Measurements from ENCODE around the gene TIMM17A.
A peak's percentile ranks its signal among the peaks of the same experiment; 100 is the strongest.
"Not testable (repeated sequence)": the region's sequence is repeated elsewhere in the genome, so short reads cannot be mapped to it uniquely, and the experiment has no call there.

TIMM17A gene

DNA sequence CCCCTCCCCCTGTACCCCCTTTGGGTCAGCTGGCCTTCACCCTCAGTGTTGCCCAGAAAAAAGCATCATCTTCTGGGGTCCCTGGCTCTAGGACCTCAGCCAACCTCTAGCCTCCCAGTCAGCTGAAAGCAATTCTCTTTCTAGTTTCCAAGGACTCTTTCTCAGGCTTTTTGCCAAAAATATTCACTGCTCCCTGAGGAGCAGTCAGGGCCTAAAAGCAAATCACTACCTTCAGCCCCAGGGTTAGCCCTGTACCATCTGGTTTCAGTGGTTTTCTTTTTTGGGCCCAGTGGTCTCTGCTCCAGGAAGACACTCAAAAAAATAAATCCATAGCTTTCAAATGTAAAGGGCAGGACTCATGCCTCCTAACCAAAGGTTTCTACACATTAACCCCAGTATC, 5.8 kb upstream of the TIMM17A start:
- TF ChIP-seq Cebpa-rat (IDR thresholded peaks at IDR 0.05), result no peak
- peaks cover 40% of the 10 kb centered on the region for H3K27me3 ChIP-seq
- H3K4me2 ChIP-seq, result peak overlapping the region; percentile 23; the same call in 1 of the 2 replicates
- H3K27ac ChIP-seq, result no peak overlapping the region
- peaks cover 15% of the 10 kb centered on the region for H3K4me1 ChIP-seq
- H4K20me1 ChIP-seq, result no peaks in the 10 kb centered on the region
- H3K36me3 ChIP-seq, result no peaks in the 10 kb centered on the region
- H3K9ac ChIP-seq, result no peak overlapping the region
- no peak overlapping the region for H3K4me3 ChIP-seq
- H3K9me3 ChIP-seq, result no peaks in the 10 kb centered on the region

DNA sequence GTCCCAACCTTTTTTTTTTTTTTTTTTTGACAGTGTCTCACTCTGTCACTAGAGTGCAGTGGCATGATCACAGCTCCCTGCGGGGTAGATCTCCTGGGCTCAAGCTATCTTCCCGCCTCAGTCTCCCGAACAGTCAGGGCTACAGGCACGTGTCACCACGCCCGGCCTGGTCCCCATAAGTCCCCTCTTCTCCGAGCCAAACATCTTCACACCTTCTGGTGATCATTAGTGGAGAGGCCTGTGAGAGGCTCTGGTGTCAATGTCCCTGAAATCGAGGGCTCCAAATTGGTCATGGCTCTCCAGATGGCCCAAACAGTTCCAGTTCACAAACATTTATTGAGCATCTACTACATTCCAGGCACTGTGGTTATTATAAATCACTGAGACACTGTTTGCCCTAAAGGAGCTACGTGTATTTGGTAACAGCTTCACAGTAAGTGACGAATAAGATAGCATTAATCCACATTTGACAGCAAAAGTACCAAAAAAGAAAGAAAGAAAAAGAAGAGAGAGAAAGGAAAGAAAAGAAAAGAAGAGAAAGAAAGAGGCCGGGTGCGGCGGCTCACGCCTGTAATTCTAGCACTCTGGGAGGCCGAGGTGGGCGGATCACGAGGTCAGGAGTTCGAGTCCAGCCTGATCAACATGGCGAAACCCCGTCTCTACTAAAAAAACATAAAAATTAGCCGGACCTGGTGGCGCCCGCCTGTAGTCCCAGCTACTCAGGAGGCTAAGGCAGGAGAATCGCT, 867 bp upstream of the TIMM17A start:
- TF ChIP-seq Cebpa-rat (IDR thresholded peaks at IDR 0.05), result no peak
- no peaks in the 10 kb centered on the region for H3K9me3 ChIP-seq
- peaks cover 11% of the 10 kb centered on the region; the same call in 1 of the 2 replicates for H4K20me1 ChIP-seq
- peaks cover 23% of the 10 kb centered on the region for H3K4me1 ChIP-seq
- H3K36me3 ChIP-seq, result peaks cover 25% of the 10 kb centered on the region
- H3K4me2 ChIP-seq, result peak overlapping the region; percentile 90
- H3K4me3 ChIP-seq, result peak overlapping the region; percentile 92
- H3K27ac ChIP-seq, result peak overlapping the region; percentile 86
- H3K9ac ChIP-seq, result peak overlapping the region; percentile 92
- H3K27me3 ChIP-seq, result no peaks in the 10 kb centered on the region

DNA sequence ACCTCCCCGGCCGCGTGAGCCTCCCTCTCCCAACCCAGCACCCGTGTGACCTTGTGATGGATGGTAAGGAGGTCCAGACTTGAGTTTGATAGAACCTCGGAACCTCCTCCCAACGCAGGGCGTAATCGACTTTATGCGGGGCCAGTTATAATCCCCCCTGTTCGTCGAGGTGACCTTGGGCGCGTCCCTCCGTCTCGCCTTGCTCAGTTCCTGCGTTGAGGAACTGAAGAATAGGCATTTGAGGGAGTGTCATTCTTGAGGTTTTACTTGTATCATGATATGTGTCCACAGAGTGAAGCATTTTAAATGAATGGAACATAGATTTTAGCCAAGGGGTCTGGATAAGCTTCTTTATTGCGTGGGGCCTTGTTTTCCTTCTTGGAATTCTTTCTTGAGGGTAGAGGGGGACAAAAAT, 433 bp downstream of the TIMM17A start:
- H3K4me2 ChIP-seq, result peak overlapping the region; percentile 90
- peak overlapping the region; percentile 86 for H3K27ac ChIP-seq
- peaks cover 23% of the 10 kb centered on the region; the same call in 1 of the 2 replicates for H4K20me1 ChIP-seq
- peaks cover 21% of the 10 kb centered on the region for H3K4me1 ChIP-seq
- TF ChIP-seq Cebpa-rat (IDR thresholded peaks at IDR 0.05), result no peak
- H3K9me3 ChIP-seq, result no peaks in the 10 kb centered on the region
- no peaks in the 10 kb centered on the region for H3K27me3 ChIP-seq
- H3K4me3 ChIP-seq, result peak overlapping the region; percentile 92
- peak overlapping the region; percentile 92 for H3K9ac ChIP-seq
- H3K36me3 ChIP-seq, result peaks cover 38% of the 10 kb centered on the region

DNA sequence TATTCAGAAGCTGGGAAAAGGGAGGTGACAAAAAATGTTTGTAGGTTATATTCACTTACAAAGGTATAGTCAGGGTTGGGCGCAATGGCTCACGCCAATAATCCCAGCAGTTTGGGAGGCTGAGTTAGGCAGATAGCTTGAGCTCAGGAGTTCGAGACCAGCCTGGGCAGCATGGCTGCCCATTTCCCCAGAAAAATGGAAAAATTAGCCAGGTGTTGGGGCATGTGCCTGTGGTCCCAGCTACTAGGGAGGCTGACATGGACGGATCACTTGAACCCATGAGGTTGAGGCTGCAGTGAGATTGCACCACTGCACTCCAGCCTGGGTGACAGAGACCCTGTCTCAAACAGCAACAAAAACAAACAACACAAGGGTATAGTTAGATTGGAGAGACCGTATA, 3.0 kb downstream of the TIMM17A start:
- Histone ChIP-seq H3K4me2 (no peak overlapping the region), H3K4me3 (no peak overlapping the region), H3K27me3 (no peaks in the 10 kb centered on the region), H3K36me3 (peaks cover 65% of the 10 kb centered on the region), H4K20me1 (peaks cover 47% of the 10 kb centered on the region), H3K4me1 (peaks cover 21% of the 10 kb centered on the region), H3K27ac (no peak overlapping the region), H3K9me3 (no peaks in the 10 kb centered on the region), H3K9ac (no peak overlapping the region)
- no peak for TF ChIP-seq Cebpa-rat (IDR thresholded peaks at IDR 0.05)

DNA sequence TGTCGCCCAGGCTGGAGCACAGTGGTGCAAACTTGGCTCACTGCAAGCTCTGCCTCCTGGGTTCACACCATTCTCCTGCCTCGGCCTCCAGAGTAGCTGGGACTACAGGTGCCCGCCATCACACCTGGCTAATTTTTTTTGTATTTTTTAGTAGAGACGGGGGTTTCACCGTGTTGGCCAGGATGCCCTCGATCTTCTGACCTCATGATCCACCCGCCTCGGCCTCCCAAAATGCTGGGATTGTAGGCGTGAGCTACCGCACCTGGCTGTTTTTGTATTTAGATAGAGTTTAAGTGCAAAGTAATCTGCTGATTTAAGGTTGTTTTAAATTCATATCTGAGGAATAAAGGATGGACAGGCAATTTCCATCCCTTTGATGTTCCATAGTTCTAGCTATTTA, 7.1 kb downstream of the TIMM17A start:
- H3K4me1 ChIP-seq, H3K9me3 ChIP-seq, H3K4me2 ChIP-seq, H3K9ac ChIP-seq, H3K27me3 ChIP-seq, H3K4me3 ChIP-seq, H3K27ac ChIP-seq: not testable (repeated sequence)
- peaks cover 56% of the 10 kb centered on the region for H4K20me1 ChIP-seq
- peaks cover 98% of the 10 kb centered on the region for H3K36me3 ChIP-seq

DNA sequence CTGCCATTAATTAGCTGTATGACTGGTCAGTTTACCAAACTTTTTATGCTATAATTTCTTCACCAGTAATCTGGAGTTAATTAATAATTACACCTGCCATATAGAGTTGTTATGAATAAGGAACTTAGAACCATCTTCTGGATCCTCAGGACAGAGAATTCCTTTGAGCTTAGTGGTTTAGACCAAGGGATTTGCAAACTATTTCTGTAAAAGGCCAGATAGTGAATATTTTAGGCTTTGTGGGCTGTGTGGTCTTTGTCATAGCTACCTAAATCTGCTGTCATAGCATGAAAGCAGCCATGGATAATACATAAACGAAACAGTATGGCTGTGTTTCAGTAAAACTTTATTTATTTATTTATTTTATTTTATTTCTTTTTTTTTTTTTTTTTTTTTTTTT, 9.0 kb downstream of the TIMM17A start:
- no peak overlapping the region for H3K4me2 ChIP-seq
- no peak overlapping the region for H3K9ac ChIP-seq
- H3K27me3 ChIP-seq, result no peaks in the 10 kb centered on the region
- H3K27ac ChIP-seq, result no peak overlapping the region
- no peak overlapping the region for H3K4me3 ChIP-seq
- H3K4me1 ChIP-seq, result no peaks in the 10 kb centered on the region
- TF ChIP-seq Cebpa-rat (IDR thresholded peaks at IDR 0.05), result no peak
- H3K9me3 ChIP-seq, result no peaks in the 10 kb centered on the region
- H4K20me1 ChIP-seq, result peaks cover 74% of the 10 kb centered on the region
- H3K36me3 ChIP-seq, result peaks cover 98% of the 10 kb centered on the region

DNA sequence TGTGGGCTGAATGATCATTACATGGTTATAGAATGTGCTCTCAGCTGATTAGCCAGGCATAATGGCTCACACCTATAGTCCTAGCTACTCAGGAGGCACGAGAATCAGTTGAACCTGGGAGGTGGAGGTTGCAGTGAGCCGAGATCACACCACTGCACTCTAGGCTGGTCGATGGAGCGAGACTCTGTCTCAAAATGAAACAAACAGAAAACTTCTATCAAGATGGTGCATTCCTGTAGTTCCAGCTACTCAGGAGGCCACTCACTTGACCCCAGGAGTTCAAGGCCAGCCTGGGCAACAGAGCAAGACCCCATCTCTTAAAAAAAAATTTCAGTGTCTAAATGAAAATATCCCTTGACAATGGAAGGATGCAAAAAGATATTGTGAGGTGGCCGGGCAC, 10.9 kb downstream of the TIMM17A start:
- Histone ChIP-seq H3K9me3 (no peaks in the 10 kb centered on the region), H3K4me3 (no peak overlapping the region), H3K4me2 (no peak overlapping the region), H3K27me3 (no peaks in the 10 kb centered on the region), H3K36me3 (peaks cover 98% of the 10 kb centered on the region), H4K20me1 (peaks cover 58% of the 10 kb centered on the region), H3K9ac (no peak overlapping the region), H3K4me1 (no peaks in the 10 kb centered on the region), H3K27ac (no peak overlapping the region)
- no peak for TF ChIP-seq Cebpa-rat (IDR thresholded peaks at IDR 0.05)

DNA sequence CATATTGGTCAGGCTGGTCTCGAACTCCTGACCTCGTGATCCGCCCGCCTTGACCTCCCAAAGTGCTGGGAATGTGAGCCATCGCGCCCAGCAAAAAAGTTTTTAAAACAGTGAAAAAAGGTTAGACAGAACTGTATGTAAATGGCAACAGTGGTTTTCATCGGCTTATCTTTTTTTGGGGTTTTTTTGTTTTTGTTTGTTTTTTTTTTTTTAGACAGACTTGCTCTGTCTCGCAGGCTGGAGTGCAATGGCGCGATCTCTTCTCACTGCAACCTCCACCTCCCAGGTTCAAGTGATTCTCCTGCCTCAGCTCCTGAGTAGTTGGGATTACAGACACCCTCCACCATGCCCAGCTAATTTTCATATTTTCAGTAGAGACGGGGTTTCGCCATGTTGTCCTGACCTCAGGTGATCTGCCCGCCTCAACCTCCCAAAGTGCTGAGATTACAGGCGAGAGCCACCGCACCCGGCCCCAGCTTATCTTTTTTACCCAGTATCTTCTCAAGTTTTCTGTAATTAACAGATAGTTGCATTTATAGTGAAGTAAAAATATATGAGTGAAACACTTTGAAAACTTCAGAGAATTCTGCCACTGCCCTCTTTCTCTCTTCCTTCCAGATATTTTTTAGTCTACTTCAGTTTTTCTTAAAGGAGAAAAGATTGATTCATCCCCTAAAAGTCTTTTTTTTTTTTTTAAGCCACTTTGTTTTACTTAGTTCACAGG, 13.1 kb downstream of the TIMM17A start:
- peaks cover 7% of the 10 kb centered on the region for H3K4me1 ChIP-seq
- no peak overlapping the region for H3K4me3 ChIP-seq
- no peaks in the 10 kb centered on the region for H3K9me3 ChIP-seq
- peaks cover 38% of the 10 kb centered on the region; the same call in 1 of the 2 replicates for H4K20me1 ChIP-seq
- no peak overlapping the region for H3K4me2 ChIP-seq
- H3K27me3 ChIP-seq, result no peaks in the 10 kb centered on the region
- H3K36me3 ChIP-seq, result peaks cover 82% of the 10 kb centered on the region
- no peak overlapping the region for H3K27ac ChIP-seq
- TF ChIP-seq Cebpa-rat (IDR thresholded peaks at IDR 0.05), result no peak
- H3K9ac ChIP-seq, result no peak overlapping the region

DNA sequence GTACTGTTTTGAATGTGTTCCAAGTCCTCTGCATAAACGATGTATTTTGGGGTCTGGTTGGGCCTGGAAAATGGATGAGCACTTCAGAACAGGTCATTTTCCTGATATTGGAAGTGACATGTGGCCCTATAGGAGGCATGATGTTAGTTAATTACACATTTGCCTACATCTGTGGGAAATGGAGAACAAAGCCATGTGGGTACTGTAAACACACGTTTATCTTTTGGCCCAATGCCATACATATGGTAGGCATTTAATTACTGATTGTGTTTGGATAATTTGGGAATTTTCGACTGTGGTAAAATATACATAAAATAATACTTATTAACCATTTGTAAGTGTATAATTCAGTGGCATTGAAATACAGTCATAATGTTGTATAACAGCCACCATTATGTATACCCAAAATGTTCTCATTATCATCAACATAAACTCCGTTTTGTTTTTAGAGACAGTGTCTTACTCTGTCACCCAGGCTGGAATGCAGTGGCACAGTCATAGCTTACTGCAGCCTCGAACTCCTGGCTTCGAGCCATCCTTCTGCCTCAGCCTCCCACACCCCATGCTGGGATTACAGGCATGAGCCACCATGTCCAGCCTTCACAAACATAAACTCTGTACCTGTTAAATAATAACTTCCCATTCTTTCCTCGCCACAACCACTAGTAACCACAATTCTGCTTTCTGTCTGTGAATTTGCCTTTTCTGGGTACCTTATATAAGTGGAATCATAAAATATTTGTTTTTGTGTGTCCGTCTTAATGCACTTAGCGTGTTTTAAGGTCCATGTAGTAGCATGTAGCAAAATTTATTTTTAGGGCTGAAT, 15.2 kb downstream of the TIMM17A start:
- H3K4me3 ChIP-seq, result no peak overlapping the region
- no peak overlapping the region for H3K27ac ChIP-seq
- TF ChIP-seq Cebpa-rat (IDR thresholded peaks at IDR 0.05), result no peak
- H3K36me3 ChIP-seq, result peaks cover 60% of the 10 kb centered on the region
- H3K4me1 ChIP-seq, result peaks cover 7% of the 10 kb centered on the region
- H3K9me3 ChIP-seq, result no peaks in the 10 kb centered on the region
- no peak overlapping the region for H3K4me2 ChIP-seq
- H4K20me1 ChIP-seq, result peaks cover 28% of the 10 kb centered on the region; the same call in 1 of the 2 replicates
- no peak overlapping the region for H3K9ac ChIP-seq
- no peaks in the 10 kb centered on the region for H3K27me3 ChIP-seq

Measured in BLaER1 (cell line).